Trophoblast cell (in vitro differentiated cells and primary cell): ENCODE measurements around the gene YIF1A.

Source experiments
- DNase-seq, 2 donors: peaks; one replicate each; pipeline ENCODE4 v3.0.0-alpha.2; 2016
- H2AFZ ChIP-seq: 2 replicates; pipeline ENCODE4 v1.6.1; 2013; ENCODE audit warnings: low read length, moderate library complexity, mild to moderate bottlenecking; ENCODE audit not compliant: insufficient read depth, poor library complexity
- H2AK5ac ChIP-seq: 2 replicates; pipeline ENCODE4 v1.6.1; 2013; ENCODE audit warnings: mild to moderate bottlenecking, low read length
- H2BK120ac ChIP-seq: 2 replicates; pipeline ENCODE4 v1.6.1; 2013; ENCODE audit warnings: low read length, mild to moderate bottlenecking, moderate library complexity; ENCODE audit not compliant: insufficient read depth, poor library complexity
- H2BK12ac ChIP-seq: 2 replicates; pipeline ENCODE4 v1.6.1; 2013; ENCODE audit warnings: mild to moderate bottlenecking, low read length, moderate library complexity
- H2BK5ac ChIP-seq: 2 replicates; pipeline ENCODE4 v1.6.1; 2013; ENCODE audit warnings: low read length, low read depth, moderate library complexity, mild to moderate bottlenecking; ENCODE audit not compliant: poor library complexity
- H3K14ac ChIP-seq: 2 replicates; pipeline ENCODE4 v1.6.1; 2013; ENCODE audit warnings: mild to moderate bottlenecking, low read length
- H3K18ac ChIP-seq: 2 replicates; pipeline ENCODE4 v1.6.1; 2013; ENCODE audit warnings: mild to moderate bottlenecking, low read length
- H3K23ac ChIP-seq: 2 replicates; pipeline ENCODE4 v1.6.1; 2013; ENCODE audit warnings: low read length
- H3K27ac ChIP-seq: 2 replicates; pipeline ENCODE4 v1.5.1; 2013; ENCODE audit warnings: low read depth, mild to moderate bottlenecking, inconsistent platforms, low read length, moderate library complexity
- H3K27me3 ChIP-seq: 2 replicates; pipeline ENCODE4 v1.6.1; 2013; ENCODE audit warnings: inconsistent platforms, mild to moderate bottlenecking, low read length, moderate library complexity; ENCODE audit not compliant: insufficient read depth
- H3K36me3 ChIP-seq, 2 experiments: 1 replicate in 1 of 2; 2 replicates in 1 of 2; pipeline ENCODE4 v1.6.1; 2013; ENCODE audit warnings: low read length in 2 of 2, mild to moderate bottlenecking in 2 of 2, moderate library complexity in 1 of 2; ENCODE audit not compliant: insufficient read depth in 2 of 2, control insufficient read depth in 1 of 2
- H3K4ac ChIP-seq: 2 replicates; pipeline ENCODE4 v1.6.1; 2013; ENCODE audit warnings: low read depth, mild to moderate bottlenecking, low read length, moderate library complexity
- H3K4me1 ChIP-seq, 2 experiments: 1 replicate in 1 of 2; 2 replicates in 1 of 2; pipeline ENCODE4 v1.6.1; 2013; ENCODE audit warnings: low read length in 2 of 2, mild to moderate bottlenecking in 2 of 2, moderate library complexity in 1 of 2; ENCODE audit not compliant: insufficient read depth in 2 of 2, control insufficient read depth in 1 of 2
- H3K4me2 ChIP-seq: 2 replicates; pipeline ENCODE4 v1.6.1; 2013; ENCODE audit warnings: inconsistent platforms, mild to moderate bottlenecking, low read length, moderate library complexity
- H3K4me3 ChIP-seq: 2 replicates; pipeline ENCODE4 v1.5.1; 2013; ENCODE audit warnings: mild to moderate bottlenecking, low read depth, low read length, inconsistent platforms
- H3K79me1 ChIP-seq: one replicate; pipeline ENCODE4 v1.6.1; 2013; ENCODE audit warnings: low read length
- H3K79me2 ChIP-seq: 2 replicates; pipeline ENCODE4 v1.6.1; 2013; ENCODE audit warnings: low read length, mild to moderate bottlenecking; ENCODE audit not compliant: control insufficient read depth, insufficient read depth, poor library complexity
- H3K9ac ChIP-seq: 2 replicates; pipeline ENCODE4 v1.6.1; 2013; ENCODE audit warnings: mild to moderate bottlenecking, low read length
- H3K9me3 ChIP-seq: 2 replicates; pipeline ENCODE4 v1.6.1; 2013; ENCODE audit warnings: low read depth, mild to moderate bottlenecking, control low read depth, inconsistent platforms, low read length; ENCODE audit not compliant: insufficient read depth
- H4K12ac ChIP-seq: 2 replicates; pipeline ENCODE4 v1.6.1; 2013; ENCODE audit warnings: low read depth, mild to moderate bottlenecking, low read length, moderate library complexity
- H4K8ac ChIP-seq: 2 replicates; pipeline ENCODE4 v1.6.1; 2013; ENCODE audit warnings: low read depth, mild to moderate bottlenecking, low read length, moderate library complexity
- H4K91ac ChIP-seq: one replicate; pipeline ENCODE4 v1.6.1; 2013; ENCODE audit warnings: low read depth, mild to moderate bottlenecking, low read length, moderate library complexity
- WGBS: extraction: QIAGEN DNeasy Blood & Tissue Kit; methylation state at CpG from one replicate; pipeline ENCODE4 v1.1.7; 2013; ENCODE audit warnings: missing lambda C conversion rate; ENCODE audit not compliant: insufficient read length, insufficient coverage; ENCODE audit errors: extremely low coverage; 5-methylcytosine and 5-hydroxymethylcytosine counted together

The YIF1A gene

GRCh38 chr11:66315498-66315885, 26.5 kb upstream of the YIF1A start:
- Histone ChIP-seq H2AFZ (no peak overlapping the region), H3K9ac (no peak overlapping the region), H3K36me3 (no peaks in the 10 kb centered on the region), H3K23ac (no peak overlapping the region), H2AK5ac (peak overlapping the region; percentile 73), H4K8ac (no peak overlapping the region), H3K18ac (no peak overlapping the region), H3K4me1 (peaks cover 40 to 47% of the 10 kb centered on the region in 2 experiments), H3K4me2 (no peak overlapping the region), H3K27ac (no peak overlapping the region), H4K12ac (no peak overlapping the region), H3K4me3 (no peak overlapping the region), H2BK120ac (no peak overlapping the region), H4K91ac (no peak overlapping the region), H2BK12ac (no peak overlapping the region), H3K79me1 (peaks cover 30% of the 10 kb centered on the region), H3K14ac (no peak overlapping the region), H3K9me3 (peaks cover 7% of the 10 kb centered on the region), H3K27me3 (no peaks in the 10 kb centered on the region), H3K79me2 (no peaks in the 10 kb centered on the region), H3K4ac (no peak overlapping the region), H2BK5ac (no peak overlapping the region)
- no CpG with 5 or more reads among the region's 14 CpGs for WGBS
- DNase-seq = no peak

DNA sequence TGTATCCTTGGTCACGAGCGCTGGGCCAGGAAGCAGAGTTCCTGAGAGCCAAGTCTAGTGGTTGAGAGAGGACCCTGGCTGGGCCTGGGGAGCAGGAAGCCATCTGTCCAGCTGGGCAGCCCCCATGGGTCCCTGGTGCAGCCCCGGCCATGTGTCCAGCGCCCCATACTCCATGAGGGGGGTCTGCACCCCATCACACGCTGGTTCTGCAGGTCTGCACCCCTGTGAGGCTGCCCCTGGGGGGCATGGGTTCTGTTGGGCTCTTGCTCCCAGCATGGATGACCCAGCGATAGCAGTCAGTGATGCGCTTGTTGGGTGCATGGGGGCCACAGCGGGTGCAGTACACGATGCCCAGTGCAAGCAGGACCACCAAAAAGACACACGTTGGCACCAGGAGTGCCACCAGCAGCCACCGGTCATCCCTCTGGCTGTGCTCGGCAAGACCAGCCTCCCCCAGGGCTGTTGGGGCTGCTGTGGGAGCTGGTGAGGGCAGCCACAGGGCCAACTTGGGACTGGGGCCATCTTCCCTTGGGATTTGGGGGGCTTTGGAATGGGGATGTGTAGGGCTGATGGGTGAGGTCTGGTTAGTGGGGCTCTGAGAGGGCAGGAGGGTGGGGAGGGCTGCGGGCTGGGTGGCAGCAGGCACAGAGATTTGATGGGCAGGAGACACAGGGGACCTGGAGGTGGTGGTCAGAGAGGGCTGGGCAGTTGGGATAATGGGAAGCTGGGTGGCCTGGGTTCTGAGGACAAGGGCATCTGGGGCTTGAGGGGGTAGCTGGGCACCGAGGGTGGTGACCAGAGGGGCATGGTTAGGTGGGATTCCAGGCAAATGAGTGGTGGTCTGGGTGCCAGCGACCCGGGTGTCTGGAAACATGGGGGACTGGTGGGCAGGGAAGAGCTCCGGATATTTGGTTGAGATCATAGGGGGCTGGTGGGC, 25.9 kb upstream of the YIF1A start:
- peak overlapping the region; percentile 3 for H3K18ac ChIP-seq
- no peak overlapping the region for H4K8ac ChIP-seq
- H2AFZ ChIP-seq = no peak overlapping the region
- no CpG with 5 or more reads among the region's 17 CpGs for WGBS
- no peak overlapping the region for H4K12ac ChIP-seq
- no peak overlapping the region for H3K4me3 ChIP-seq
- peaks cover 7% of the 10 kb centered on the region for H3K9me3 ChIP-seq
- H3K4ac ChIP-seq = no peak overlapping the region
- H3K4me2 ChIP-seq = no peak overlapping the region
- no peak overlapping the region for H3K14ac ChIP-seq
- H2BK12ac ChIP-seq = peak overlapping the region; percentile 14
- H2BK120ac ChIP-seq = no peak overlapping the region
- H3K27me3 ChIP-seq = no peaks in the 10 kb centered on the region
- peak overlapping the region; percentile 20 for H4K91ac ChIP-seq
- no peak overlapping the region for H3K23ac ChIP-seq
- H3K27ac ChIP-seq = no peak overlapping the region
- no peak overlapping the region for H3K9ac ChIP-seq
- no peak overlapping the region for H2BK5ac ChIP-seq
- no peak for DNase-seq
- peak overlapping the region; percentile 50 for H2AK5ac ChIP-seq
- H3K79me1 ChIP-seq = peaks cover 30% of the 10 kb centered on the region
- H3K4me1 ChIP-seq = peaks cover 43 to 47% of the 10 kb centered on the region in 2 experiments
- no peaks in the 10 kb centered on the region for H3K36me3 ChIP-seq
- H3K79me2 ChIP-seq = no peaks in the 10 kb centered on the region

- no CpG with 5 or more reads among the region's 1 CpG for WGBS
- no peaks in the 10 kb centered on the region for H3K36me3 ChIP-seq
- no peak overlapping the region for H4K8ac ChIP-seq
- no peaks in the 10 kb centered on the region for H3K27me3 ChIP-seq
- peak overlapping the region; percentile 90 for H4K91ac ChIP-seq
- H3K18ac ChIP-seq = peak overlapping the region; percentile 24
- peak overlapping the region; percentile 57 for H2BK120ac ChIP-seq
- H3K14ac ChIP-seq = no peak overlapping the region
- H3K4me2 ChIP-seq = peak overlapping the region; percentile 59
- H3K9me3 ChIP-seq = peaks cover 7% of the 10 kb centered on the region
- H3K23ac ChIP-seq = no peak overlapping the region
- no peak overlapping the region for H3K9ac ChIP-seq
- H2AK5ac ChIP-seq = peak overlapping the region; percentile 14
- no peak overlapping the region for H3K4me3 ChIP-seq
- peak overlapping the region; percentile 16 for H2BK12ac ChIP-seq
- no peak overlapping the region for H3K4ac ChIP-seq
- H3K79me1 ChIP-seq = peaks cover 30% of the 10 kb centered on the region
- H3K4me1 ChIP-seq = peaks cover 45 to 47% of the 10 kb centered on the region in 2 experiments
- peak overlapping the region; percentile 88 for H3K27ac ChIP-seq
- peak overlapping the region; percentile 63 for H2BK5ac ChIP-seq
- no peak overlapping the region for H2AFZ ChIP-seq
- no peak overlapping the region for H4K12ac ChIP-seq
- no peak for DNase-seq
- no peaks in the 10 kb centered on the region for H3K79me2 ChIP-seq
Measured at GRCh38 chr11:66314186-66314501, 25.2 kb upstream of the YIF1A start.

GRCh38 chr11:66313321-66314185, 24.6 kb upstream of the YIF1A start:
- H3K9me3 ChIP-seq = peaks cover 7% of the 10 kb centered on the region
- peak overlapping the region; percentile 30 for H3K9ac ChIP-seq
- H2AFZ ChIP-seq = peak overlapping the region; percentile 66
- H3K14ac ChIP-seq = peak overlapping the region; percentile 54
- peak overlapping the region; percentile 59 for H3K4me2 ChIP-seq
- H3K36me3 ChIP-seq = no peaks in the 10 kb centered on the region
- peak overlapping the region; percentile 88 for H3K27ac ChIP-seq
- DNase-seq = no peak
- H4K91ac ChIP-seq = peak overlapping the region; percentile 90
- peak overlapping the region; percentile 57 for H2BK120ac ChIP-seq
- peak overlapping the region; percentile 25 for H3K4me3 ChIP-seq
- no peaks in the 10 kb centered on the region for H3K27me3 ChIP-seq
- H3K79me2 ChIP-seq = no peaks in the 10 kb centered on the region
- peak overlapping the region; percentile 32 for H2BK12ac ChIP-seq
- H3K18ac ChIP-seq = peak overlapping the region; percentile 73
- peak overlapping the region; percentile 63 for H2BK5ac ChIP-seq
- H4K8ac ChIP-seq = peak overlapping the region; percentile 63
- no CpG with 5 or more reads among the region's 38 CpGs for WGBS
- H3K4me1 ChIP-seq = peaks cover 41 to 46% of the 10 kb centered on the region in 2 experiments
- H3K79me1 ChIP-seq = peaks cover 30% of the 10 kb centered on the region
- H3K4ac ChIP-seq = peak overlapping the region; percentile 71
- H2AK5ac ChIP-seq = peak overlapping the region; percentile 14
- peak overlapping the region; percentile 43 for H4K12ac ChIP-seq
- no peak overlapping the region for H3K23ac ChIP-seq
